ENCODE data around the gene TUBA4B. TPM values are rescaled to one million over a fixed set of nuclear protein-coding genes. Genes with fewer than 3 reads are reported as not detected.

Gene TUBA4B
- total RNA-seq, 1 experiment from 2014 or later, result not detected

GRCh38 chr2:219251656-219252055 is 1.4 kb upstream of the TUBA4B start:
- no peaks in the 10 kb centered on the region for H3K9me3 ChIP-seq (ENCODE audit: control insufficient read depth, insufficient read depth, low read depth, low read length)
- intact Hi-C loops (cut with micrococcal nuclease; ENCODE audit: unreplicated experiment) (no loop called here), in situ Hi-C loops (cut with HindIII; ENCODE audit: low pct_unique_long_range_greater_than_20kb, low sequenced_read_pairs) (no loop called here)
- no peaks in the 10 kb centered on the region; the same call in 1 of the 2 replicates for H3K36me3 ChIP-seq (ENCODE audit: control insufficient read depth, insufficient read depth, low read length)
- TF ChIP-seq TCF7L2 (IDR thresholded peaks at IDR 0.05; ENCODE audit: low read depth, low read length), result no peak
- TF ChIP-seq REST (IDR thresholded peaks at IDR 0.05; ENCODE audit: insufficient read depth in 1 of 2, low read depth in 2 of 2, low read length in 1 of 2), result no peak
- no peak for TF ChIP-seq POLR2AphosphoS5 (IDR thresholded peaks at IDR 0.05; ENCODE audit: low read depth, low read length)
- no peak for TF ChIP-seq CTCF (IDR thresholded peaks at IDR 0.05)
- no peak for TF ChIP-seq SIN3A (IDR thresholded peaks at IDR 0.05; ENCODE audit: borderline replicate concordance, insufficient read depth, low read depth, low read length)
- H3K27me3 ChIP-seq (ENCODE audit: control insufficient read depth, insufficient read depth, low read length), result peaks cover 8% of the 10 kb centered on the region
- no peak overlapping the region for H3K27ac ChIP-seq (ENCODE audit: low read length)
- ChIA-PET CTCF (interaction anchor here (0.6 kb wide), 1 partner anchor 136 kb away, joined by 3 read pairs; the partner anchor contains the start of gene DNPEP), POLR2A (no interaction called here)
- no peak for DNase-seq (ENCODE audit: low read depth, low spot score)
- H3K4me1 ChIP-seq (ENCODE audit: control insufficient read depth, insufficient read depth, low read length), result peaks cover 37% of the 10 kb centered on the region
- BruUV-seq (replicated peaks), result no TSS peak
- no peak for ATAC-seq
- no peak overlapping the region for H3K4me3 ChIP-seq (ENCODE audit: low read depth in 2 of 2, low read length in 2 of 2)

GRCh38 chr2:219252084-219252483 is 959 bp upstream of the TUBA4B start:
- TF ChIP-seq POLR2AphosphoS5 (IDR thresholded peaks at IDR 0.05; ENCODE audit: low read depth, low read length), result no peak
- no peak for TF ChIP-seq CTCF (IDR thresholded peaks at IDR 0.05)
- in situ Hi-C loops (cut with HindIII; ENCODE audit: low pct_unique_long_range_greater_than_20kb, low sequenced_read_pairs), result no loop called here
- H3K9me3 ChIP-seq (ENCODE audit: control insufficient read depth, insufficient read depth, low read depth, low read length), result no peaks in the 10 kb centered on the region
- no peak overlapping the region for H3K27ac ChIP-seq (ENCODE audit: low read length)
- H3K4me1 ChIP-seq (ENCODE audit: control insufficient read depth, insufficient read depth, low read length), result peaks cover 37% of the 10 kb centered on the region
- no TSS peak for BruUV-seq (replicated peaks)
- ChIA-PET POLR2A (no interaction called here), CTCF (interaction anchor here (0.6 to 0.7 kb wide), 2 partner anchors 136 to 272 kb away, joined by 3 to 9 read pairs; partner anchors contain the start of gene DNPEP)
- ATAC-seq (no peak), DNase-seq (ENCODE audit: low read depth, low spot score) (no peak)
- no peak overlapping the region for H3K4me3 ChIP-seq (ENCODE audit: low read depth in 2 of 2, low read length in 2 of 2)
- peaks cover 8% of the 10 kb centered on the region for H3K27me3 ChIP-seq (ENCODE audit: control insufficient read depth, insufficient read depth, low read length)
- H3K36me3 ChIP-seq (ENCODE audit: control insufficient read depth, insufficient read depth, low read length), result no peaks in the 10 kb centered on the region; the same call in 1 of the 2 replicates
- intact Hi-C loops (cut with micrococcal nuclease; ENCODE audit: unreplicated experiment), result no loop called here

Data from Panc1 (cell line).